CD1c-positive myeloid dendritic cell (primary cell): ENCODE data around the gene LRRC28.
A peak's percentile ranks its signal among the peaks of the same experiment; 100 is the strongest.

Experiments
- DNase-seq: peaks from one replicate; pipeline ENCODE4 v3.0.0-alpha.2; 2016; ENCODE audit errors: extremely low spot score

LRRC28 gene

GRCh38 chr15:99393641-99394040, 142.4 kb downstream of the LRRC28 start:
- DNase-seq: no peak

DNA sequence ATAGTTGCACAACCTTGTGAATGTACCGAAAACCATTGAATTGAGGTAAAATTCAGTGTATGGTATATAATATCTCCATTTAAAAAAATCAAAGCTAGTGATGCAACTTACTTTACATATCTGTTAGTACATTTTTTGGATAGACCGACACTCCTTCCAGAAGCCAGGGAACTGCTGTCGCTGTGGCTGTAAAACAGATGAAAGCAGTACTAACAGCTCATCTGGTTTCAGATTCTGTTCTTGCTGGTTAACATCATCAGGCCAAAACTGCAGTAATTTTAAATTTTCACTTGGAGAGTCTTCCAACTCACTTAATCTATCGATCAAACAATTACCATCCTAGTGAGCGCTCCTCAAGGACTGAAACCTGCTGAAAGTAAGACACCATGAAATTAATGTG, 145.1 kb downstream of the LRRC28 start:
- no peak for DNase-seq

DNA sequence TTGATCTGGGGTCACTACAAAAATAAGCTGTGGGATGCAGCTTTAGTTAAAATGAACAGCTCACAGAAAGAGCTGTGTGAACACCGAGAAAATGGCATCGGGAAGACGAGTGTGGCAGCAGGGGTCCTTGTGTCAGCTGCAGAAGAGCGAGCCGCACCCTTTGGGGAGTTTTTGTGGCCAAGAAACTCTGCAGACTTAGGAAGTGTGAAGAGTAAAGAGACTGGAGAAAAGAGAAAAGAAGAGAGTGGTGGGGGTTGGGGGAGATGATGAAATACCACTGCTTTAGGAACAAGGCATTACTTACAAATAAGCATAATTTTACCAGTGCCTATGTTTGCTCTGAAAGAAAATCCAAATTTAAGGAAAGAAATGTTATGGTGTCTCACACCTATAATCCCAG, 147.8 kb downstream of the LRRC28 start:
- DNase-seq: no peak

- DNase-seq: no peak
Observed at GRCh38 chr15:99399618-99400017, 148.3 kb downstream of the LRRC28 start.

GRCh38 chr15:99401216-99401615, 149.9 kb downstream of the LRRC28 start:
- peak; percentile 65 for DNase-seq

GRCh38 chr15:99402014-99402729, 150.9 kb downstream of the LRRC28 start:
- DNase-seq: no peak

- DNase-seq: peak; percentile 81
Observed at GRCh38 chr15:99403597-99403996, 152.3 kb downstream of the LRRC28 start.

DNA sequence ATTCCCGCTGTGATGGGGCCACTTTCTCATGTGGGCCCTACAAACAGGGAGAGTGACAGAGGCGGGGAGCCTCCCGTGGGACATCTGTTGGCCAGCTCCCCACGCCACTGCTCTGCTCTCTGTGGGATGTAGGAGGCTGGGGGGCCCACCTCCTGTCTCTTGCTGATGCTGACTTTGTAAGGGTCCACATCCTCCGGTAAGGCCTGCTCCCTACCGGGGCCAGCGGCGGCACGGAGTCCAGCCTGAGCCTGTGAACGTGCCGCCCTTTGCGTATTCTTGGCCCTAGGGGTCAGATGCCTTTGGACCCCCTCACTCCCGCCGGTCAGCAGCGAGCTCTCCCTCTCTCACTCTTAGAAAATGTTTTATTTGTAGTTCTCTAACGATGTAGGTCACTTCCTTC, 153.2 kb downstream of the LRRC28 start:
- no peak for DNase-seq

- DNase-seq: no peak
Observed at GRCh38 chr15:99406120-99406519, 154.8 kb downstream of the LRRC28 start.

- DNase-seq: no peak
Observed at GRCh38 chr15:99406716-99407487, 155.6 kb downstream of the LRRC28 start.

- DNase-seq: no peak
Observed at GRCh38 chr15:99407716-99408115, 156.4 kb downstream of the LRRC28 start.

DNA sequence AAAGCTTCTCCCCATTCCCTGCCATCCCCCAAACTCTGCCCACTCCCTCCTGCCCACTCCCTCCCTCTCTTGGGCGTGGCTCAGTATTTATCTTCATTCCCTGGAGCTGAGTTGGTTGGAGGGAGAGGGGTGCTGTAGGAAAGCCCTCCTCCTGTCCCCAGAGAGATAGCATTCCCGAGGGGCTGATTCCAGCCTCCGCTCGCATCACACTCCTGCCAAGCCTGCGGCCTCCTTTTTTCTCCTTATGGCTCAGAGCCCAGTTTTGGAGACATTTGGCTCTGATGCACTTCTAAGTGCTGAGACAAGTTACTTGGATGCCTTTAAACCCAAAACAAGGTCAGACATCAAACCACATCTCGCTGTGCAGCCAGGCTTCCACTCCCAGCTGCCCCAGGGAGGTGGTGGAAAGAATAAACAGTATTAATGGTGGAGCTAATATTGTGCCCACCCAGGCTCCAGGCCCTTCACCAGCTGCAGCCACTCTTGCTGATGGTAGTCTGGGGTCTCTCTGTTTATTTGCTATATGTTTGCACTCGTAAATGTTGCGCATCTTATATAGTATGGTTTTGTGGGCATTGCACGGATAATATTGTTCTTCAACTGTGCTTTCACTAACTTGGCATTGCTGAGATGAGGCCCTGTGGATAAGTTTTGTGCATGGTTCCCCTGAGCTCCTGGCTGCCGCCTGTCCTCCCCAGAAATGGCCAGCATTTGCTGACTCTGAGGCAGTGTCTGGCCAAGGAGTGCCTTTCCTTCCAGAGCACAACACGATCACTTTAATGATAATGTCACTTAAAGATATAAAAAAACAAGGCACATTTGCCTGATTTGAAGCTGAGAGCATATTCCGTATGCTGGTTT, 157.2 kb downstream of the LRRC28 start:
- DNase-seq: no peak

DNA sequence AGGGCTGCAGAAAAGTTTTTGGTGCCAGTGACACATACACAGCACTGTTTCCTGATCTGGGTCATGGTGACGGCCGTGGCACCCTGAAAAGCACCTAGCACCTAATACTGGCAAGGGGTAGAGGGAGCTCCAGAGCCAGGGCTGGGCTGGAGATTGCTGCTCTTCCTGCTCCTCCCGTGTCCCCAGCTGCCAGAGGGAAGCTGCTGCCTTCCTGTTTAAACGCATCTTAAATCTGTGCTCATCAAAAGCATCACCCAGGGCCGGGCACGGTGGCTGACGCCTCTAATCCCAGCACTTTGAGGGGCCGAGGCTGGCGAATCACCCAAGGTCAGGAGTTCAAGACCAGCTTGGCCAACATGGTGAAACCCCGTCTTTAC, 157.8 kb downstream of the LRRC28 start:
- DNase-seq: peak; percentile 77

DNA sequence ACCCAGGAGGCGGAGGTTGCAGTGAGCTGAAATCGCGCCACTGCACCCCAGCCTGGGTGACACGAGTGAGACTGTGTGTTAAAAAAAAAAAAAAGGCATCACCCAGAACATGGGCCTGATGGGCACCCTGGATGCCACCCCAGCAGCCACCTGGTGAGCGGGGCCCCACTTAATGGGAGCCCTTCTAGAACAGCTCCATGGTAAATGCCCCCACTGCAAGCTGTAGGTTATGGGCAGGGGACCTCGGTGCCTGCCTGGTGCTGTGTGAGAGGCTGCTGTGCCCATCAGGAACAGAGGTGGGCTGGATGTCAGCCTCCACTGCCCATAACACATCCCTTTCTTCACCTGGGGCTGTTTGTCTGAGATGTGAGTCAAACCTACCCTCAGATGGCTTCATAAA, 158.3 kb downstream of the LRRC28 start:
- DNase-seq: no peak

DNA sequence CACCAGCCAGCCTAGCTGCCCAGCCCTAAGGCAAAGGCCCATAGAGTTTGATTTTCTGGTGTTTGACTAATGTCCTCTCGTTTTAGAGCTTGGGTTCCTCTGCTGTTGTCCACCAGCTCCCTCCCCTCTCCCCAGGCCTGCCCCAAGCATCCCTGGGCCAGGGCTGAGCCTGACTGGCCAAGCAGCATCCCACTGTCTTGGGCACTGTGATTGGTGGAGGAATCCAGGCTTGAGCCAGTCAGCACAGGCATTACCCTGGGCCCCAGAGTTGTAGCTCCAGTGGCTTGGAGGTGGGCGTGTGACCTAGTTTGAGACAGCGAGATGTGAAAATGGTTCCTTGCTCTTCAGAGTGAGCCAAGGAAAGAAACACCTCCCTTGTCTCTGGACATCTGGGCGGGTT, 159.2 kb downstream of the LRRC28 start:
- DNase-seq: no peak

DNA sequence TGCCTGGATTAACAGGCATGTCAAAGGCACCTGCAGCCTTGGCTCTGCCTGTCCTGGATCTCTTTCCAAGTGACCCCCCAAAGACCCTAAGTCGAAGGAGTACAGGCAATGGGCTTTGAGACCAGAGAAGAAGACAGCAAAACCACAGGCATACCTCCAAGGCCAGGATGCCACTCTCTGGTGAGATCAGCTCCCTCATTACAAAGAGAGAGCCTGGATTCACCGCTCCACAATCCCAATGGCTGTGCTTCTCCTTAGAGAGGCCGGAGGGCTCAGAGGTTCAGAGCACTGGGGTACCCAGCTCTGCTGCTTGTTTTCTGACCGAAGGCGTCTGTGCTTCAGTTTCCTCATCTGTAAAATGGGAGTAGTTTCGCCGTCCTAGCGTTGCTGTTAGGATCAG, 160.0 kb downstream of the LRRC28 start:
- DNase-seq: no peak

GRCh38 chr15:99412082-99412481, 160.8 kb downstream of the LRRC28 start:
- DNase-seq: no peak

- DNase-seq: no peak
Observed at GRCh38 chr15:99412626-99413025, 161.3 kb downstream of the LRRC28 start.

- DNase-seq: no peak
Observed at GRCh38 chr15:99413955-99414754, 162.9 kb downstream of the LRRC28 start.

- DNase-seq: peak; percentile 80
Observed at GRCh38 chr15:99414755-99415731, 163.8 kb downstream of the LRRC28 start.
